GM23338 (cell line): ENCODE results near the gene PEX12. TPM values are rescaled to one million over a fixed set of nuclear protein-coding genes. Genes with fewer than 3 reads are reported as not detected.

Experiments used
- ATAC-seq: fragments of 200-7000 bp; cut with Tn5 transposase; 3 replicates; pipeline ENCODE4 v1.9.1; 2020
- DNase-seq: peaks from one replicate; pipeline ENCODE4 v3.0.0-alpha.2; 2015; ENCODE audit warnings: low spot score
- H2AFZ ChIP-seq: fragments of 200-600 bp; sonication (generic); 2 replicates; pipeline ENCODE4 v1.8.0; 2016; ENCODE audit warnings: antibody characterized with exemption, mild to moderate bottlenecking, moderate library complexity
- H3F3A ChIP-seq: fragments of 200-600 bp; sonication (generic); replicated peaks from 2 replicates; pipeline ENCODE4 v1.8.0; 2017; ENCODE audit warnings: antibody characterized with exemption, mixed run types, low read depth
- H3K27ac ChIP-seq: fragments of 200-600 bp; sonication (generic); 2 replicates; pipeline ENCODE4 v1.6.1; 2016; ENCODE audit warnings: low read depth
- H3K27me3 ChIP-seq: fragments of 200-600 bp; sonication (generic); 2 replicates; pipeline ENCODE4 v1.8.0; 2016; ENCODE audit warnings: mild to moderate bottlenecking, mixed run types, moderate library complexity; ENCODE audit not compliant: insufficient read depth
- H3K36me3 ChIP-seq: fragments of 200-600 bp; sonication (generic); 2 replicates; pipeline ENCODE4 v1.8.0; 2016; ENCODE audit warnings: mild to moderate bottlenecking; ENCODE audit not compliant: insufficient read depth
- H3K4me1 ChIP-seq: fragments of 200-600 bp; sonication (generic); 2 replicates; pipeline ENCODE4 v1.8.0; 2016; ENCODE audit warnings: mild to moderate bottlenecking, moderate library complexity; ENCODE audit not compliant: insufficient read depth
- H3K4me2 ChIP-seq: fragments of 200-600 bp; sonication (generic); 2 replicates; pipeline ENCODE4 v1.7.1; 2017; ENCODE audit warnings: mixed run types
- H3K4me3 ChIP-seq: fragments of 200-600 bp; sonication (generic); 2 replicates; pipeline ENCODE4 v1.6.1; 2016; ENCODE audit warnings: mixed run types
- H3K79me2 ChIP-seq: fragments of 200-600 bp; sonication (generic); replicated peaks from 2 replicates; pipeline ENCODE4 v1.8.0; 2017; ENCODE audit warnings: mild to moderate bottlenecking; ENCODE audit not compliant: insufficient read depth
- H3K9me2 ChIP-seq: fragments of 200-600 bp; sonication (generic); 2 replicates; pipeline ENCODE4 v1.8.0; 2017; ENCODE audit not compliant: insufficient read depth
- H4K20me1 ChIP-seq: fragments of 200-600 bp; sonication (generic); replicated peaks from 2 replicates; pipeline ENCODE4 v1.8.0; 2017; ENCODE audit warnings: mild to moderate bottlenecking; ENCODE audit not compliant: insufficient read depth
- H3K27ac Mint-ChIP-seq: 2 replicates; pipeline ENCODE4 v1.8.0; 2020; ENCODE audit warnings: inconsistent platforms, mild to moderate bottlenecking, moderate library complexity, mixed read lengths
- H3K27me3 Mint-ChIP-seq: 3 replicates; pipeline ENCODE4 v1.8.0; 2022; ENCODE audit warnings: low read depth, mild to moderate bottlenecking, moderate library complexity, mixed read lengths, inconsistent platforms; ENCODE audit not compliant: insufficient read depth, poor library complexity
- H3K36me3 Mint-ChIP-seq: 3 replicates; pipeline ENCODE4 v1.8.0; 2021; ENCODE audit warnings: low read depth, mild to moderate bottlenecking, inconsistent platforms, moderate library complexity, mixed read lengths
- H3K4me1 Mint-ChIP-seq: 3 replicates; pipeline ENCODE4 v1.8.0; 2020; ENCODE audit warnings: mild to moderate bottlenecking, inconsistent platforms, mixed read lengths
- H3K4me3 Mint-ChIP-seq: 3 replicates; pipeline ENCODE4 v1.8.0; 2021; ENCODE audit warnings: moderate library complexity, mild to moderate bottlenecking, inconsistent platforms, mixed read lengths
- H3K9me3 Mint-ChIP-seq: 3 replicates; pipeline ENCODE4 v1.8.0; 2020; ENCODE audit warnings: moderate library complexity, mild to moderate bottlenecking, inconsistent platforms, mixed read lengths
- CREB1 ChIP-seq: fragments of 250-450 bp; sonication (Bioruptor Pico); IDR thresholded peaks from 2 replicates; pipeline ENCODE4 v1.5.0; 2020; ENCODE audit warnings: low read depth, mild to moderate bottlenecking, moderate library complexity
- ETS1 ChIP-seq: IDR thresholded peaks from 2 replicates; pipeline ENCODE4 v1.6.1; 2016; ENCODE audit warnings: antibody characterized with exemption
- EZH2 ChIP-seq: fragments of 200-600 bp; sonication (generic); IDR thresholded peaks from one replicate; pipeline ENCODE4 v1.8.0; 2017; ENCODE audit warnings: antibody characterized with exemption, mild to moderate bottlenecking, low read depth; ENCODE audit not compliant: unreplicated experiment
- EZH2phosphoT487 ChIP-seq: fragments of 200-600 bp; sonication (generic); IDR thresholded peaks from one replicate; pipeline ENCODE4 v1.8.1; 2018; ENCODE audit warnings: antibody characterized with exemption; ENCODE audit not compliant: unreplicated experiment
- JUNB ChIP-seq: IDR thresholded peaks from one replicate; pipeline ENCODE4 v1.6.1; 2016; ENCODE audit warnings: antibody characterized with exemption; ENCODE audit not compliant: unreplicated experiment
- NANOG ChIP-seq: IDR thresholded peaks from 2 replicates; pipeline ENCODE4 v1.6.1; 2016; ENCODE audit warnings: antibody characterized with exemption, borderline replicate concordance
- POLR2AphosphoS5 ChIP-seq: IDR thresholded peaks from 2 replicates; pipeline ENCODE4 v1.6.1; 2016; ENCODE audit warnings: antibody characterized with exemption, low read depth
- REST ChIP-seq: IDR thresholded peaks from one replicate; pipeline ENCODE4 v1.6.1; 2018; ENCODE audit warnings: antibody characterized with exemption; ENCODE audit not compliant: unreplicated experiment
- STAT1 ChIP-seq: IDR thresholded peaks from one replicate; pipeline ENCODE4 v1.6.1; 2016; ENCODE audit warnings: antibody characterized with exemption; ENCODE audit not compliant: unreplicated experiment
- ZNF114 ChIP-seq: fragments of 250-450 bp; sonication (Bioruptor Pico); IDR thresholded peaks from 2 replicates; pipeline ENCODE4 v1.5.0; 2020; ENCODE audit warnings: mild to moderate bottlenecking, moderate library complexity
- ZNF331 ChIP-seq: fragments of 250-450 bp; sonication (Bioruptor Pico); IDR thresholded peaks from 2 replicates; pipeline ENCODE4 v1.5.0; 2020; ENCODE audit warnings: low read depth, mild to moderate bottlenecking, moderate library complexity
- ZNF462 ChIP-seq: fragments of 250-450 bp; sonication (Bioruptor Pico); IDR thresholded peaks from 2 replicates; pipeline ENCODE4 v1.5.0; 2020; ENCODE audit warnings: mild to moderate bottlenecking, moderate library complexity
- polyA plus RNA-seq: library from polyadenylated mRNA; unstranded; fragments of >200 nt; fragmentation: Nextera tagmentation; extraction: Ambion mirVana; gene quantifications from 2 replicates; pipeline ENCODE4 v1.2.1, GENCODE V29; 2016
- total RNA-seq: library from RNA; depleted of rRNA; stranded (reverse); fragments of >200 nt; shearing (Covaris generic); gene quantifications from 2 replicates; pipeline ENCODE4 v1.2.3, GENCODE V29; 2014
- TF ChIP-seq, protein P1 (sequence below), 2 experiments: fragments of 200-600 bp in 1 of 2; sonication (generic) in 1 of 2; conservative IDR thresholded peaks; 2 replicates each; pipeline versions ENCODE4 v1.5.1 to v1.6.1; 2016 to 2017; ENCODE audit warnings: antibody characterized with exemption in 2 of 2, low read depth in 2 of 2, mild to moderate bottlenecking in 2 of 2, moderate library complexity in 1 of 2

PEX12 gene
- total and polyA plus RNA-seq, 2 experiments from 2014 or later, result 1.5 to 1.9 TPM

DNA sequence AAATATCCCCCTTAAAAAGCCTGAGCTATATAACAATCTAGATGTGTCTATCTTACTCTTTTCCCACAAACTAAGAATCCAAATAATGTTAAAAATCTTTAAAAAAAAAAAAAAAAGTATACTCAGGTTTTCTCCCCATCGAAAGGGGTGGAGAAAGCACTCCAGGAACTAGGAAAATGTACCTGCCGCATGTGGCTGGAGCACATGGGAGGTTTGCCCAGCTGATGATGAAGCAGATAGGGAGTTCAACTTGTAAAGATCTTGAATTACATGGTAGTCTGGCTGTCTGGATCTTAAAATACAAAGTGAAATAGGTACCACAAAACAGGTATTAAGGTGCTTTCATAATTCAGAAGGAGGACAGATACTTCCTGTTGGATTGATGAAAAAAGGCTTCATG, 9.0 kb downstream of the PEX12 start:
- Mint-ChIP-seq H3K36me3 (peaks cover 6% of the 10 kb centered on the region; the same call in 1 of the 3 replicates), H3K9me3 (no peaks in the 10 kb centered on the region), H3K4me1 (peaks cover 19% of the 10 kb centered on the region), H3K4me3 (peak overlapping the region; percentile 97), H3K27ac (peak overlapping the region; percentile 48; the same call in 1 of the 2 replicates), H3K27me3 (peaks cover 17% of the 10 kb centered on the region)
- no peak for DNase-seq
- peaks cover 17% of the 10 kb centered on the region for H3K4me1 ChIP-seq
- ATAC-seq, result no peak
- H4K20me1 ChIP-seq, result peaks cover 17% of the 10 kb centered on the region
- no peaks in the 10 kb centered on the region for H3K9me2 ChIP-seq
- H3K4me3 ChIP-seq, result peak overlapping the region; percentile 93
- no peak overlapping the region for H3K27ac ChIP-seq
- H3K36me3 ChIP-seq, result peaks cover 4% of the 10 kb centered on the region; the same call in 1 of the 2 replicates
- no peak overlapping the region for H2AFZ ChIP-seq
- peak overlapping the region; percentile 99 for H3K4me2 ChIP-seq
- H3K27me3 ChIP-seq, result peaks cover 5% of the 10 kb centered on the region; the same call in 1 of the 2 replicates
- H3F3A ChIP-seq, result no peaks in the 10 kb centered on the region
- H3K79me2 ChIP-seq, result peaks cover 49% of the 10 kb centered on the region
- TF ChIP-seq REST, result no peak
- no peak for TF ChIP-seq ZNF462 (CRISPR knock-in tag)
- TF ChIP-seq EZH2, result no peak
- TF ChIP-seq, protein P1, sequence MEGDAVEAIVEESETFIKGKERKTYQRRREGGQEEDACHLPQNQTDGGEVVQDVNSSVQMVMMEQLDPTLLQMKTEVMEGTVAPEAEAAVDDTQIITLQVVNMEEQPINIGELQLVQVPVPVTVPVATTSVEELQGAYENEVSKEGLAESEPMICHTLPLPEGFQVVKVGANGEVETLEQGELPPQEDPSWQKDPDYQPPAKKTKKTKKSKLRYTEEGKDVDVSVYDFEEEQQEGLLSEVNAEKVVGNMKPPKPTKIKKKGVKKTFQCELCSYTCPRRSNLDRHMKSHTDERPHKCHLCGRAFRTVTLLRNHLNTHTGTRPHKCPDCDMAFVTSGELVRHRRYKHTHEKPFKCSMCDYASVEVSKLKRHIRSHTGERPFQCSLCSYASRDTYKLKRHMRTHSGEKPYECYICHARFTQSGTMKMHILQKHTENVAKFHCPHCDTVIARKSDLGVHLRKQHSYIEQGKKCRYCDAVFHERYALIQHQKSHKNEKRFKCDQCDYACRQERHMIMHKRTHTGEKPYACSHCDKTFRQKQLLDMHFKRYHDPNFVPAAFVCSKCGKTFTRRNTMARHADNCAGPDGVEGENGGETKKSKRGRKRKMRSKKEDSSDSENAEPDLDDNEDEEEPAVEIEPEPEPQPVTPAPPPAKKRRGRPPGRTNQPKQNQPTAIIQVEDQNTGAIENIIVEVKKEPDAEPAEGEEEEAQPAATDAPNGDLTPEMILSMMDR (conservative IDR thresholded peaks at IDR 0.05; ENCODE audit: low read depth in 2 of 2), result no peak
- TF ChIP-seq EZH2phosphoT487, result no peak
- no peak for TF ChIP-seq STAT1
- no peak for TF ChIP-seq CREB1 (CRISPR knock-in tag)
- TF ChIP-seq JUNB, result no peak
- TF ChIP-seq POLR2AphosphoS5, result no peak
- no peak for TF ChIP-seq NANOG
- TF ChIP-seq ZNF331 (CRISPR knock-in tag), result no peak
- no peak for TF ChIP-seq ZNF114 (CRISPR knock-in tag)
- no peak for TF ChIP-seq ETS1
